K562 (cell line): ENCODE results near the gene SPAG9. TPM values are rescaled to one million over a fixed set of nuclear protein-coding genes. Genes with fewer than 3 reads are reported as not detected.

Experiments
- ATAC-seq: fragments of 200-7000 bp; cut with Tn5 transposase; 3 replicates; pipeline ENCODE4 v1.9.1; 2020; ENCODE audit warnings: moderate library complexity
- BruUV-seq: library from RNA; stranded (reverse); fragments of 400-500 nt; replicated peaks from 2 replicates; lab custom pipeline; 2021; lab: Mats Ljungman, UMichigan
- CTCF ChIA-PET: fragments of 300-600 bp; formaldehyde crosslinking; extraction: SDS; loops from one replicate; lab custom pipeline; 2021; ENCODE audit warnings: low intra/inter-chr PET ratio; lab: Yijun Ruan, JAX
- POLR2A ChIA-PET: fragments of 300-600, 350-650 bp; sonication (Branson Sonifier 250); formaldehyde crosslinking; extraction: SDS; loops from one replicate; lab custom pipeline; 2021; ENCODE audit warnings: antibody characterized with exemption, inconsistent platforms; lab: Yijun Ruan, JAX
- DNase-seq, 4 experiments: peaks; one replicate each; pipeline versions ENCODE4 v3.0.0 to v3.0.0-alpha.2; 2011 to 2018; ENCODE audit warnings: low spot score in 3 of 4, mixed read lengths in 3 of 4; ENCODE audit errors: extremely low read depth in 1 of 4
- FAIRE-seq: peaks from 2 replicates; lab custom pipeline; 2011; peaks lifted over from hg19 to GRCh38; lab: Jason Lieb, UNC
- H2AFZ ChIP-seq: 2 replicates; pipeline ENCODE4 v1.6.0; 2011; ENCODE audit warnings: low read depth, low read length, control low read depth, inconsistent platforms
- H3K27ac ChIP-seq: fragments of 200-600 bp; 3 replicates; pipeline ENCODE4 v1.8.0; 2011; ENCODE audit warnings: low read depth, mild to moderate bottlenecking, control low read depth, inconsistent platforms, low read length, moderate library complexity, mixed read lengths; ENCODE audit errors: extremely low read depth
- H3K27me3 ChIP-seq, 2 experiments: fragments of 300-600 bp in 1 of 2; 2 replicates in 1 of 2; 3 replicates in 1 of 2; pipeline versions ENCODE4 v1.6.0 to v1.8.0; 2011; ENCODE audit warnings: inconsistent platforms in 2 of 2, low read length in 2 of 2, mild to moderate bottlenecking in 1 of 2, mixed read lengths in 1 of 2, moderate library complexity in 1 of 2; ENCODE audit not compliant: control insufficient read depth in 2 of 2, insufficient read depth in 2 of 2
- H3K36me3 ChIP-seq: fragments of 300-600 bp; 3 replicates; pipeline ENCODE4 v1.8.0; 2011; ENCODE audit warnings: mild to moderate bottlenecking, low read length, inconsistent platforms; ENCODE audit not compliant: control insufficient read depth, insufficient read depth
- H3K4me1 ChIP-seq, 2 experiments: fragments of 200-600 bp in 1 of 2; replicated peaks in 1 of 2; 2 replicates in 1 of 2; 3 replicates in 1 of 2; pipeline versions ENCODE4 v1.5.1 to v1.8.0; 2011; ENCODE audit warnings: inconsistent platforms in 2 of 2, low read length in 2 of 2, mild to moderate bottlenecking in 1 of 2, mixed read lengths in 1 of 2, moderate library complexity in 1 of 2; ENCODE audit not compliant: control insufficient read depth in 2 of 2, insufficient read depth in 2 of 2
- H3K4me2 ChIP-seq: 2 replicates; pipeline ENCODE4 v1.6.1; 2011; ENCODE audit warnings: low read length, control low read depth, inconsistent platforms, mixed read lengths; ENCODE audit not compliant: insufficient read depth
- H3K4me3 ChIP-seq: fragments of 200-600 bp; sonication (generic), shearing (Covaris generic); 2 replicates; pipeline ENCODE4 v1.5.1; 2016; ENCODE audit warnings: control low read depth, inconsistent platforms
- H3K79me2 ChIP-seq: fragments of 200-600 bp; 3 replicates; pipeline ENCODE4 v1.8.0; 2011; ENCODE audit warnings: low read length, inconsistent platforms; ENCODE audit not compliant: control insufficient read depth, insufficient read depth
- H3K9ac ChIP-seq, 2 experiments: 2 replicates each; pipeline versions ENCODE4 v1.6.0 to v1.6.1; 2011; ENCODE audit warnings: low read depth in 2 of 2, low read length in 2 of 2, control low read depth in 1 of 2, inconsistent platforms in 1 of 2, mild to moderate bottlenecking in 1 of 2, mixed read lengths in 1 of 2; ENCODE audit not compliant: insufficient read depth in 1 of 2
- H3K9me1 ChIP-seq: one replicate; pipeline ENCODE4 v1.6.0; 2011; ENCODE audit warnings: inconsistent platforms, mild to moderate bottlenecking, low read length, moderate library complexity; ENCODE audit not compliant: control insufficient read depth, insufficient read depth
- H3K9me3 ChIP-seq: replicated peaks from 2 replicates; pipeline ENCODE4 v1.5.1; 2011; ENCODE audit warnings: low read depth, low read length, inconsistent platforms; ENCODE audit not compliant: control insufficient read depth, insufficient read depth
- H4K20me1 ChIP-seq: replicated peaks from 2 replicates; pipeline ENCODE4 v1.6.1; 2011; ENCODE audit warnings: low read length, inconsistent platforms, mixed read lengths; ENCODE audit not compliant: control insufficient read depth, insufficient read depth
- NELFE ChIP-seq: IDR thresholded peaks from 2 replicates; pipeline ENCODE4 v1.6.1; 2011; ENCODE audit warnings: mild to moderate bottlenecking; ENCODE audit not compliant: insufficient read depth, insufficient read length
- ZBTB40 ChIP-seq, 2 experiments: fragments of 450-650 bp in 1 of 2; sonication (generic) in 1 of 2; formaldehyde crosslinking in 1 of 2; IDR thresholded peaks; 2 replicates each; pipeline versions ENCODE4 v1.7.1 to v1.9.0; 2016 to 2022; ENCODE audit warnings: inconsistent platforms in 1 of 2, mild to moderate bottlenecking in 1 of 2, missing genetic modification reagents in 1 of 2
- whole genome bisulfite sequencing: fragments of 100-300 bp; shearing (Covaris generic); methylation state at CpG from one replicate; pipeline ENCODE4 v1.1.6; 2016; ENCODE audit warnings: low coverage, mixed read lengths; ENCODE audit not compliant: insufficient coverage; ENCODE audit errors: missing lambda C conversion rate; 5-methylcytosine and 5-hydroxymethylcytosine counted together
- in situ Hi-C: fragments of 300-500 bp; cut with MboI; formaldehyde crosslinking; loops from 4 replicates; pipeline ENCODE4 v1.15.0; 2018; ENCODE audit warnings: inconsistent platforms, mixed read lengths
- intact Hi-C: fragments of 100-400 bp; cut with micrococcal nuclease; formaldehyde crosslinking; loops from 2 replicates; pipeline ENCODE4 v1.14.2; 2022
- polyA plus RNA-seq, 8 experiments: library from polyadenylated mRNA; depleted of rRNA in 4 of 8; stranded (reverse) in 5 of 8; unstranded in 3 of 8; fragments of >200 nt; fragmentation: Nextera tagmentation in 2 of 8; fragmentation: Illumina TruSeq in 1 of 8; extraction: Ambion mirVana in 2 of 8; extraction: Trizol in 1 of 8; gene quantifications; 2 replicates each; pipeline versions ENCODE4 v1.2.1 to v1.2.3, GENCODE V29; 2011 to 2014; ENCODE audit warnings: inconsistent platforms in 1 of 8, missing spikeins in 1 of 8
- total RNA-seq, 7 experiments: library from RNA; depleted of rRNA in 6 of 7; stranded (reverse); fragments of >200 nt in 6 of 7; fragmentation: Illumina TruSeq in 2 of 7; extraction: Trizol in 2 of 7; gene quantifications; 2 replicates each; pipeline versions ENCODE4 v1.2.1 to v1.2.3, GENCODE V29; 2011 to 2021; ENCODE audit warnings: low replicate concordance in 1 of 7

Gene SPAG9
- total and polyA plus RNA-seq, 9 of the 15 experiments (the other 6 are each of a cell fraction or from before 2014, with no cell fraction given) = 12.2 to 99.2 (median 58.2) TPM

- FAIRE-seq = no peak
- DNase-seq = no peak
Observed at GRCh38 chr17:51013322-51013721, 107.3 kb downstream of the SPAG9 start.

More at GRCh38 chr17:51013322-51013721, 107.3 kb downstream of the SPAG9 start:
- no peaks in the 10 kb centered on the region for H3K27me3 ChIP-seq
- TF ChIP-seq ZBTB40 (IDR thresholded peaks at IDR 0.05) = peak; percentile 92
- peak; percentile 86 for TF ChIP-seq ZBTB40 (CRISPR knock-in tag; IDR thresholded peaks at IDR 0.05)
- TF ChIP-seq NELFE = no peak
- TF ChIP-seq, all 486 proteins: peak for 1
- Histone ChIP-seq H2AFZ (no peak overlapping the region), H3K9ac (no peak overlapping the region), H3K27ac (no peak overlapping the region), H3K9me3 (no peaks in the 10 kb centered on the region), H3K9me1 (no peaks in the 10 kb centered on the region), H3K36me3 (peaks cover 70% of the 10 kb centered on the region), H3K79me2 (no peaks in the 10 kb centered on the region), H4K20me1 (no peaks in the 10 kb centered on the region), H3K4me2 (no peak overlapping the region), H3K4me3 (no peak overlapping the region), H3K4me1 (no peaks in the 10 kb centered on the region)
- ATAC-seq = no peak
- no TSS peak for BruUV-seq
- POLR2A ChIA-PET = interaction anchor here (0.8 to 2.4 kb wide), 2 partner anchors 11 to 148 kb away, joined by 3 to 5 read pairs; partner anchors contain the start of gene TOB1
- WGBS = 100% methylated on average over 2 of the region's 2 CpGs
- CTCF ChIA-PET = no interaction called here
- intact Hi-C loops = no loop called here
- in situ Hi-C loops = no loop called here
